ENCODE results near the gene SVEP1.
"Not testable (repeated sequence)": the region's sequence is repeated elsewhere in the genome, so short reads cannot be mapped to it uniquely, and the experiment has no call there.

Gene SVEP1

GRCh38 chr9:110578575-110579033 lies 937 bp downstream of the SVEP1 start:
- no peak for DNase-seq (ENCODE audit: low read depth in 2 of 2)

GRCh38 chr9:110575945-110576344 lies 3.6 kb downstream of the SVEP1 start:
- DNase-seq (ENCODE audit: low read depth in 2 of 2): no peak

GRCh38 chr9:110575169-110575568 lies 4.4 kb downstream of the SVEP1 start:
- DNase-seq (ENCODE audit: low read depth in 2 of 2): no peak

DNA sequence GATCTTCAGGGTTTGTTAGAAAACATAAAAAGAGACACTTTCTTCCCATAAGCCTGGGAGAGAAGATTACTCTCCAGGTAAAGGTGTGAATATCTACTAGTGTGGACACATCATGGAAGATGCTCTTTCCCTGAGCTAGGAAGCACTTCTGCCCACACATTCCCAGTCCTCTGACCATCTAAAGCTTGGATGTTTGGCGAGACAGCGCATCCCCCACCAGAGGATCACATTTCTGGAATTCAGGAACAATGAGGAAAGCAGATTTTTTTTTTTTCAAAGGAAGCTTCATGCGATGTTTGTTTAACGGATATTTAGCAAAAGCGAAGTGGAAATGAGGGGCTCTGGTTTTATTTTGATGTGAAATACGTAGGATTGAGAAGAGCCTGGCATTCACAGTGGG lies 6.2 kb downstream of the SVEP1 start:
- DNase-seq (ENCODE audit: low read depth in 2 of 2): no peak

DNA sequence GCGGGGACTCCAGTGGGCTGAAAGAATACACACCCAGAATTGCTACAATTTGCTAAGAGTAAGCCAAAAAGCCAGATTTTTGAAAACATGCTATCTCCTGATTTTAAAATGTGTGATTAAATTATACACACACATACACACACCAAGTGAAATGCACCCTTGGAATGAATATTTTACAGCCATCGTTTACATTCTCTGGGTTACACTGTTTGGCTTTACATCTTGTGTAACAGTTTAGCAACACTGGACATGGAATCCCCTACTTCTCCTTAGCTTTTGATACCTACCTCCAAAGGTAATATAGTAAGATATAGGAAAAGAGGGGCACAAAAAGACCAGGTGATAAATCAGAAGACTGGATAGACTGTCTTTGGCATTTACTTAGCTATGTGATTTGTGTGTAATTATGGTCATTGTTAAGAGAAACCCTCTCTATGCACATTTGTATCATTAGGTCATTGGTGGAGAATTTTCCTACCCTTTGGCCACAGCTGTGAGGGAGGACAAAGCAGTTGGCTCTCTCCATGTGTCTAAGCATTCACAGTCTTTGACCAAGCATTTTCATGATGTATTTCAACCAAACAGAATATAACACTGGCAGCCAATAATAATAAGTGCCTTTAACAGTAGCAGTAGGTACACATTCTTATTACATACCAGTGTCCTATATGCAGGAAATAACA lies 7.6 kb downstream of the SVEP1 start:
- no peak for DNase-seq (ENCODE audit: low read depth in 2 of 2)

DNA sequence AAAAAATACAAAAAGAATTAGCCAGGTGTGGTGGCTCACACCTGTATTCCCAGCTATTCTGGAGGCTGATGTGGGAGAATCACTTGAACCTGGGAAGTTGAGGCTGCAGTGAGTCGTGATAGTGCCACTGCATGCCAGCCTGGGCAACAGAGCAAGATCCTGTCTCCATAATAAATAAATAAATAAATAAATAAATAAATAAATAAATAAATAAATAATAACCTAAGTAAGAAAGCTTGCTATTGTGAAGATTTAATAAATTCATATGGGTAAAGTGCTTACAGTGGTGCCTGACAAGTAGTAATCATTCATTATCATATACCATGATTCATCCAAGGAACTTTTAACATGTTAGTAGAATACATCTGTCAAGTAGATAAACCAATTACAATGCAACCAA lies 13.4 kb downstream of the SVEP1 start:
- no peak for DNase-seq (ENCODE audit: low read depth in 2 of 2)

- DNase-seq (ENCODE audit: low read depth in 2 of 2): no peak
Observed at GRCh38 chr9:110561826-110562225, 17.7 kb downstream of the SVEP1 start.

DNA sequence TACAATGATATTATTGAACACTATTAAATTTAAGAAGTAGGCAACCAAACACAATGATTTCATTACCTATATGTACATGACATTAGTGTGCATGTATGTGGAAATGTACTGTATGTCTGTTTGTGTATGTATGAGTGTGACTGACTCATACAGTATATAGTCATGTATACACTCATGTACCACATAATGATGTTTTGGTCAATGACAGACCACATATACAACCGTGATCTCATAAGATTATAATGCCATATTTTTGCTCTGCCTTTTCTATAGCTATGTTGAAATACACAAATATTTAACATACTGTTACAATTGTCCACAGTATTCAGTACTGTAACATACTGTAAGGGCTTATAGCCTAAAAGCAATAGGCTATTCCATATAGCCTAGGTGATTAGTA lies 19.7 kb downstream of the SVEP1 start:
- no peak for DNase-seq (ENCODE audit: low read depth in 2 of 2)

DNA sequence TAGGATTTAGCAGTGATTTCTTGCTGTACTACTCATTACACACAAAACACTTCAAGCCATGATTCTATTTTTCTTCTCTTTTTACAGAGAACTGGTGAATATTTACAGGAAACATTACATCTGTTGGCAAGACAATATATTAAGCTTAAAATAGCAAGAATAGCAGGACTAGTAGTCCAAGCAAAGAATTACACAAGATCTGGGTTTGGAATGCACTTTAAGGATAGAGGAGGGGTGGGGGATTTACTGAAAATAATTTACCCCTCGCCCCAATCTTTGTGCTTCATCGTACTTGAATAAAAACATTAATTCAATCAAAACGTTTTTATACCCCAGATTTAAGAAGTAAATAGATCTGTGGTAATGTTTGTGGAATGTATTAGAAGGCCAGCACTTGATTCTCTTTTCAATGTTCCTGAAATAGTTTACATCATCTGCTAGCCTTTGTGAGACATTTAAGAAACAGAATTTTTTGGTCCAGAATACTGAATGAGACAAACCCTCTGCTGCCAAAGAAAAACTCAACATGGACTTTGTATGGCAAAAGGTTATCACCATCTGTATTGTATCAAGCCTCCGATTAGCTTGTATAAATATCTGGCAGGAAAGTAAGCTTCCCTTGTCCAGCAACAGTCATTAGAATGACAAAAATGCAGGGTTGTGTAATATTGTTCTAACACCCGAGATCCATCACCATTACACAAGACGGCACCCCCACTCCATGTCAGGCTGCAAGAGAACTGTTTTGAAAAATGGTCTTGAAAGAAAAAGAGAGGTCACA lies 23.8 kb downstream of the SVEP1 start:
- no peak for DNase-seq (ENCODE audit: low read depth in 2 of 2)

DNA sequence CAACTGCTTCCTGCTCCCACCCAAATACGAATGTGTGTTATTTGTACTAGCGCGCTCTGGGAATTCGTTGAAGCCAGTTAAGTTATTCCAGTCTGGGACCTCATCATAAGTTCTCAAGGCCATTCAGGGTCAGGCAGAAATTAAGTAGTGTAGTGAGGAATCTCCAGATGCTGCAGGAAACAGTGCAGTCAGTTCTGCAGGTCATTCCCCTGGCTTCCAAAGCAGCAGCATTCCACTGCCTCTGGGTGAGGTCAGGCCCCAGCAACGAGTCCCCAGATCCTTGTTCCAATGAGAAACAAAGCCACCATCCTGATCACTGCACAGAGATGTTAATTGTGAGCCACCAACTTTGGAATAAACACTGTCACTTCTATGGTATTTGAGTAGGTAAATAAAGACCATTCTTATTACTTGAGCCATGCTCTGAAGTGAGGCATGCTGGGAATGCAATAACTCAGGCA lies 33.1 kb downstream of the SVEP1 start:
- no peak for DNase-seq (ENCODE audit: low read depth in 2 of 2)

DNA sequence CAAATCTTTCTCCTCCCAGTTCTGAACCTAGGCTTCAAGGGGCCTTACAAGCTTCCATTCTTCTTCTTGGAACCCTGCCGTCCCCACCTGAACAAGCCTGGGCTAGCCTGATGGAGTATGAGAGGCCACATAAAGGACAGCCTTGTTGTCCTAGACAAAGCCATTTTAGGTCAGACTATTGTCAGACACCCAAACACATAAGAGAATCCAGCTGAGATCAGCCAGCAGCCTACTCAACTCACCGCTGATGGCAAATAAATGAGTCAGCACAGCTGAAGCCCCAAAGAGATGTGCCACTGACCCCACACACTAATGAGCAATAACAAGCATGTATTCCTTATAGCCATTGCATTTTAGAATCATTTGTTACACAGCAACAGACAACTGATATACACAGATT lies 33.8 kb downstream of the SVEP1 start:
- DNase-seq (ENCODE audit: low read depth in 2 of 2): no peak

DNA sequence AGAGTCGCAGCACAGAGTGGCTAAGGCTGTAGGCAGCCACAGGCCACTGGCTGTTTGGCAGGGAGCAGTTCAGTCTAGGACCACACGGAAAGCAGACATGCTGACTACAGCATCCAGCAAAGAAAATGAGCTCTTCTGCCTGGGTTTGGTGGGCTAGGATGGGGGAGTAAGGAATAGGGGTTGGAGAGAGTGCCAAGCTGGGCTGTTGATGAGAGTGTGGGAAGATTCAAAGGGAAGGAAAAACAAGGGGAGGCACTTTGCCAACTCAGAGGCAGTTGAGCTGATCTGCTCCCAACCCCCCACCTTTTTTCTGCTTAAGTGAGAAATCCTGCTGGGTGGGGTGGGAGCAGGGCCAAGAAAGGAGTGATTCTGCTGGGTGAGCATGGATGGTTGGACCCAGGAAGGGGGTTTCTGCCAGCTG lies 35.9 kb downstream of the SVEP1 start:
- DNase-seq (ENCODE audit: low read depth in 2 of 2): no peak

GRCh38 chr9:110541950-110542349 lies 37.6 kb downstream of the SVEP1 start:
- no peak for DNase-seq (ENCODE audit: low read depth in 2 of 2)

GRCh38 chr9:110538647-110539041 lies 40.9 kb downstream of the SVEP1 start:
- no peak for DNase-seq (ENCODE audit: low read depth in 2 of 2)

- DNase-seq (ENCODE audit: low read depth in 2 of 2): no peak
Observed at GRCh38 chr9:110537841-110538646, 41.5 kb downstream of the SVEP1 start.

DNA sequence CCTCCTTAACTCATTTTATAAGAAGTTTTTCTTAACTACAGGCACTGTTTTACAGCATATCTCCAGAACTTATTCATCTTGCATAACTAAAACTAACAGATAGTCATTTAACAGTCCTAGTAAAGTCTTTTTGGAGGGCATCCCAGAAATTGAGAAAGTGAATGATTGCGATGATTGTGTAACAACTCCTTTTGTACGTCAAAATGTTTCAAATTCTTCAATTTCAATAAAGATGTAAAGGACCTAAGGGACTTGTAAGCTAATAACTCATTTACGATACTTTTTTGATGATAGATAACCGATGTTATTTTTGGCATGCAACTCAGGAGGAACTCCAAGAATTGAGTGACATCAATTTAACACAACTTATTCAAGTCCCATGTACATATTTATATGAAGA lies 42.7 kb downstream of the SVEP1 start:
- no peak for DNase-seq (ENCODE audit: low read depth in 2 of 2)

GRCh38 chr9:110534162-110534561 lies 45.4 kb downstream of the SVEP1 start:
- not testable (repeated sequence) for DNase-seq (ENCODE audit: low read depth in 2 of 2)

GRCh38 chr9:110532908-110533665 lies 46.5 kb downstream of the SVEP1 start:
- no peak for DNase-seq (ENCODE audit: low read depth in 2 of 2)

GRCh38 chr9:110531776-110532175 lies 47.8 kb downstream of the SVEP1 start:
- DNase-seq (ENCODE audit: low read depth in 2 of 2): no peak

- not testable (repeated sequence) for DNase-seq (ENCODE audit: low read depth in 2 of 2)
Observed at GRCh38 chr9:110531241-110531640, 48.3 kb downstream of the SVEP1 start.

DNA sequence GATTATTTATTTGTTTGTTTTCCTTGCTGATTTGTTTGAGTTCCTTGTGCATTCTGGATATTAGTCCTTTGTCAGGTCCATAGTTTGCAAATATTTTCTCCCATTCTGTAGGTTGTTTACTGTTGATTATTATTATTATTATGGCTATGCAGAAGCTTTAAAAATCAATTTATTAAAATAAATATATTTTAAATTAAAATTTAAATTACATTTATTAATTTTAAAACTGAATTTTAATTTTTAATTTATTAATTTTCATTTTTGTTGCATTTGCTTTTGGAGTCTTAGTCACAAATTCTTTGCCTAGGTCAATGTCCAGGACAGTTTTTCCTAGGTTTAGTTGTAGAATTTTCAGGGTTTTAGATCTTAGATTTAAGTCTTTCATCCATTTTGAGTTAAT lies 50.9 kb downstream of the SVEP1 start:
- DNase-seq (ENCODE audit: low read depth in 2 of 2): no peak

GRCh38 chr9:110526426-110526825 lies 53.1 kb downstream of the SVEP1 start:
- no peak for DNase-seq (ENCODE audit: low read depth in 2 of 2)
